C4-2B (cell line): ENCODE results near the gene C10orf53.

Experiments
- ZFX ChIP-seq: fragments of 450-650 bp; IDR thresholded peaks from 2 replicates; pipeline ENCODE4 v1.6.1; 2017
- TF ChIP-seq, protein P1 (sequence below): fragments of 450-650 bp; conservative IDR thresholded peaks from 2 replicates; pipeline ENCODE4 v1.5.1; 2017; ENCODE audit warnings: mild to moderate bottlenecking

DNA sequence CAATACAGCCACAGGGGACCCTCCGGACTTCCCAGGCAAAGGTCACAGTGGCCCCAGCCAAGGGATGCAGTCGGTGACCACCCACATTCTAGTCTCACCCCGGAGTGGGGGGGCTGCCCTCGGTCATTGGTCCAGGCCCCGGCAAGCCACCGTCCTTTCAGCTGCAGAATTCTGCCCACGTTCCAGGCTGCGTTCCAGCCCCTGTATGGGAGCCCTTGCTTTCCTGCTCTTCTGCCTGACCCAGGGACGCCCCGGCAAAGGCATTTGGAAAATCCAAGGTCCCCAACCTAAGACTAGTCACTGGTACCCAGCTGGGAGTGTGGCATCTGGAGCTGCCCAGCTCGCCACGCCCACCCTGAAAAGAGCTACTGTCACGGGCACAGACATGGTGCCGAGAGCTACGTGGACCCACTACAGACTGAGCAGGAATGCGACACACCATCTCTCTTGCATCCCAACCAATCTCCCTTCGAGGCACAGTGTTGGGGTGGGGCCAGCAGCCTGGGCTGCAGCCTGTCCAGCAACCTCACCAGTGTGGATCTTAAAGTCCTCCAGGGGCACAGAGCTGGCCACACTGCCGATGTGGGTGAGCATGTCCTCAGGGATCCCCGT, 64.1 kb downstream of the C10orf53 start:
- TF ChIP-seq, protein P1, sequence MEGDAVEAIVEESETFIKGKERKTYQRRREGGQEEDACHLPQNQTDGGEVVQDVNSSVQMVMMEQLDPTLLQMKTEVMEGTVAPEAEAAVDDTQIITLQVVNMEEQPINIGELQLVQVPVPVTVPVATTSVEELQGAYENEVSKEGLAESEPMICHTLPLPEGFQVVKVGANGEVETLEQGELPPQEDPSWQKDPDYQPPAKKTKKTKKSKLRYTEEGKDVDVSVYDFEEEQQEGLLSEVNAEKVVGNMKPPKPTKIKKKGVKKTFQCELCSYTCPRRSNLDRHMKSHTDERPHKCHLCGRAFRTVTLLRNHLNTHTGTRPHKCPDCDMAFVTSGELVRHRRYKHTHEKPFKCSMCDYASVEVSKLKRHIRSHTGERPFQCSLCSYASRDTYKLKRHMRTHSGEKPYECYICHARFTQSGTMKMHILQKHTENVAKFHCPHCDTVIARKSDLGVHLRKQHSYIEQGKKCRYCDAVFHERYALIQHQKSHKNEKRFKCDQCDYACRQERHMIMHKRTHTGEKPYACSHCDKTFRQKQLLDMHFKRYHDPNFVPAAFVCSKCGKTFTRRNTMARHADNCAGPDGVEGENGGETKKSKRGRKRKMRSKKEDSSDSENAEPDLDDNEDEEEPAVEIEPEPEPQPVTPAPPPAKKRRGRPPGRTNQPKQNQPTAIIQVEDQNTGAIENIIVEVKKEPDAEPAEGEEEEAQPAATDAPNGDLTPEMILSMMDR: no peak
- no peak for TF ChIP-seq ZFX
